CD4-positive, alpha-beta T cell treated with Interleukin-2 at 100 ng/mL for 4 hours (primary cell): Measurements from ENCODE around the gene GALNT9.
"Not testable (repeated sequence)": the region's sequence is repeated elsewhere in the genome, so short reads cannot be mapped to it uniquely, and the experiment has no call there.

ENCODE experiments used
- DNase-seq: peaks from one replicate; pipeline ENCODE4 v3.0.0-alpha.2; 2020; ENCODE audit warnings: low spot score

The GALNT9 gene

DNA sequence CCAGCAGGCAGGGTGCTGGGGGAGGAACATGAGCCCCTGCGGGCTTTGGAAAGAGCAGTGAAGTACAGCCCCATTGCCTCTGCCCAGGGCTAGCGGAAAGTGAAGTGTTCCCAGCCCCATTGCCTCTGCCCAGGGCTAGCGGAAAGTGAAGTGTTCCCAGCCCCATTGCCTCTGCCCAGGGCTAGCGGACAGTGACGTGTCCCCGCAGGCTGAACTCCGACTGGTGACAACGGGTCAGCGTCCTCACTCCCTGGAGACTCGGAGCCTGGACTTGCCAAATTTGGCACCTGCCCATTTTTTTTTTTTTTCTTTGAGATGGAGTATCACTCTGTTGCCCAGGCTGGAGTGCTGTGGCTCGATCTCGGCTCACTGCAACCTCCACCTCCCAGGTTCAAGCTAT, 134.1 kb downstream of the GALNT9 start:
- DNase-seq: not testable (repeated sequence)

DNA sequence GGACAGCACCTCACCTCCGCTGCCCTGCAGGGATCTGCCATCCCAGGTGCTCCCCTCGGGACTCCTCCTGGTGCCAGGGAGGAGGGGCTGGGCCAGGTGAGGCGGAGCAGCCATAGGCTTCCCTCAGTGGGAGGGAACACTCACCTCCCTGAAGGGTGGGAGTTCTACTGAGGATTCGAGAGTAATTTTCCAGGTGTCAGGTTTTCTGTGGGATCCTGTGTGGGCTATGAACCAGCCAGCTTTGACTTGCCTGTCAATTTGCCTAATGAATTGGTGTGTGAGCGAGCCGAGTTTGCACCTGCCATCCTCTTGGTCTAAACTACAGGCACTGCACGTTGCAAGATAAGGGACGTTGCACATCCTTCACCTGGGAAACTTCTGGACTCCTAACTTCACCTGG, 134.8 kb downstream of the GALNT9 start:
- DNase-seq: no peak

DNA sequence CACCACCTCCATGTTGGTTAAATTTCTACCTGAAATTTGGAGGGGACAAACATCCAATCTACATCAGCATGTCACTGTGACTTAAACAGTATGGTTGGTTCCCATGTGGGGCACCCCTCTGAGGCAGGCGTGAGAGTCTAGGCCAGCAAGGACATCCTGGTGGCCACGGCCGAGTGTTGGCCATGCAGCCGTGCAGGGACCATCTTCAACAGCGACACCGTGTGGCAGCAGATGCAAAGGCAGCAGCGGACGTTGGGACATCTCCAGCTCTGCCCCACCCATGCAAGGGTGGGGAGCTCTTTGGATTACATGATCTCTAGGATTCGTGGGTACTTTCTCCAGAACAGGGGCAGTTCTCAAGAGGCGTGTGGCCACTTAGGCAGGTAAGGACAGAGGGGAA, 135.3 kb downstream of the GALNT9 start:
- DNase-seq: no peak

DNA sequence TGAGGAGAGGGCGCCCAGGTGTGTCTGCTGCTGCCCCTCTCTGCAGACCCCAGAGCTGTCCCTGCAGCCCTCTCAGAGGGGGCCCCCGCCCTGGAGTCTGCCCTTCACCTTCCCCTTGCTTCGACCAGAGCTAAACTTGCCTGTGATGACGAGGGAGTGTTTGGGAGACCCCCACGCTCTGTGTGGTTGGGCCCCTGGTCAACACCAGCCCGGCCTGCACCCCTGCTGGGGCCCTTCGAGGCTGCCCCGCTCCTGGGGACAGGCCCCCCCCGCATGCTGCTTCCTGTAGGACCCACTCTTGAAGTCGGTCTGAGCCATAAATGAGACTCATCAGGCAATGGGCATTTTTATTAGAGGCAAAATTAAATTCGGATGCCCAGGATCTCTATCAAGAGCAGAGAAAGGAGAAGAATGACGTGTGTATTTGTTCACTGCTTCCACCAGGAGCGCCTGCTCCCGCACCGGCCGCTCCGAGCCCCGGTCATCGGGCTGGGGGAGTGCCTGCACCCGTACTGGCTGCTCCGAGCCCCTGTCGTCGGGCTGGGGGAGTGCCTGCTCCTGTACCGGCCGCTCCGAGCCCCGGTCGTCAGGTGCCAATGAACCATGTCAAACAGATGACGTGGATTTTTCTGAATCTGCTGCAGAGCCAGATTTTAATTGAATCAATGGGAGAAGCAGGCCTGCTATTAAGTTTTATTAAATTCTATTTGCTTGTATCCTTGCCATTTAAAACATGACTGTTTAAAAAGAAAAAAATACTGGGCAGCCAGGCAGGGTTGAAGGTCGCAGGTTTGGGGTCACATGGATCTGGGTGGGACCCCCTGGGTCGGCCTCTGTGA, 137.5 kb downstream of the GALNT9 start:
- DNase-seq: no peak

DNA sequence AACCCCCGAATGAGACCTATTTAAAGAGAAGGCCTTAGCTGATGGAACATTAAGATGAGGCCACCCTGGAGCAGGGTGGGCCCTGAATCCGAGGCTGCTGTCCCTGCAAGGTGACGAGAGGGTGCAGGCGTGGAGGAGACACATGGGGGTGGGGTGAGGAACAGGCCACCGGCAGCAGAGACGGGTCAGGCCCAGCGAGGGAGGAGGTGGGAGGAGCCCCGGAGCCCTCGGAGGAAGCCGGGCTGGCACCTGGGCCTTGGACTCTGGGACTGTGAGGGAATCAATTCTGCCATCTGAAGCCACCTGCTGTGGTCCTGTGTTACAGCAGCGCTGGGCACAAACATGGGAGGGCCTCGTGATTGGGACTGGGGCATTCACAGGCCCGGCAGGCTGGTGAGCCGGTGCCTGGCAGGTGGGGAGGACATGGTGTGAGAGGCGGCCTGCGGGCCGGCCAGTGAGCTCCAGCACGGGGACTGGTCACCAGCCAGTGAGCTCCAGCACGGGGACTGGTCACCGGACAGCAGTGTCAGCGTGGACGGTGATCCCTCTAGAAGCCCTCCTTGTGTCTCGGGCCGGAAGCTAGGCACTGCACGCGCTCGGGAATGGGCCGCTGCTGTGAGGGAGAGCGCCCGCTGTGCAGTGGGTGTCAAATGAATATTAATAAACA, 138.4 kb downstream of the GALNT9 start:
- DNase-seq: no peak

DNA sequence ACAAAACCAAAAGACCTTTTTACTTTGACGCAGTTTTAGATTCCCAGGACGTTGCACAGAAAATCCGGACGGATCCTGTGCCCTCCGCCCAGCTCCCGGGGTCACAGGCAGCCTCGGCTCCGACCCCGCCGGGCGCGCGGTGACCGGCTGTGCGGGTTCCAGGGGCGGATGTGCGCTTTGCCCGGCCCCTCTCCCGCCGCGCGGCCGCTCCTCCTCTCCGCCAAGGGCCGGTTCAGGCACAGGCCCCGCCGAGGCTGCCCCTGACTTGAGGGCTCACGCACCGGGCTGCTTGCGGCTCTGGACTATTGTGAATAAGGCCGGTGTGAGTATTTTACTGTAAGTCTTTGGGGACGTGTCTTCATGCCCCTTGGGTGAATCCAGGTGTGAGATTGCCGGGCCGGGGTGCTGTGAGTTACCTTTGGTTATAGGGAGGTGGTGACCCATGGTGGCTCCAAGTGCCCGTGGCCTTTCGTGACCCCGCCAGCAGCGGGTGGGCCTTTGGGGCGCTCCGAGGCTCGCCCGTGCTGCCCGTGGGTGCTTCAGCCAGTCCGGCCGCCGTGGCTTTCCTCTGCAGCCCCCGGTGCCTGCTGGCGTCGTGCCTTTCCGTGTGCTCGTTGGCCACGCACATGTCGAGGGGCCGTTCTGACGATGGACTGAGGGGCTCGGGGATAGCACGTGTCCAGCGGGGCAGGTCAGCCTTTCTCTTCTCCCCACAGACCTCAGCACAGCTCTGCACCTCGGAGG, 139.2 kb downstream of the GALNT9 start:
- no peak for DNase-seq

DNA sequence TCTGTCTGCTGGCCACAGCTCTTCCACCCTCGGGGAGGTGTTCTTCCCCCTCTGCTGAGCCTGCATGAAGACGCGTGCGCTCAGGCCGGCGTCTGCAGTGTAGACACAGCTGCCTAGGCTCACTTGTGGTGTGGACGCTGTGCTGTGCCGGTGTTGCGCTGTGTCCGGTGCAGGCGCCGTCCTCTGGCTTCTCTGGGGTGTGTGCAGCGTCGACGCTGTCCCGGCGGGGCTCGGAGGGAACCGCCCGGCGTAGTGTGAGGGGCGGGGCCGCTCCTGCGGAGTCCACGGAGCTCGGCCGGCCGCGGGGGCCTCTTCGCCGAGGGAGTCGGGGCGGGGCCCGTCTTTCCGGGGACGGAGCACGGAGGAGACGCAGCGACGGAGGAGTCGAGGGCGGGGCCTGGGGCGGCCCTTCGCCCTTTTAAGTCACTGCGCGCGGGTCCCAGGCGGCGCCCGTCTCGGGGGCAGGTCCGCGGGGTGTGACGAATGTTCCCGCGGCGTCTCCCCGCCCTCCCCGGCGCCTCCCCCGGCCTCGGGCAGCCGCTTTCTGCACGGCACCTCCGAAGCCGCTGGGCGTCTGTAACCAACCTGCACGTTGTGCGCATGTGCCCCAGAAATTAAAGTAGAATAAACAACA, 139.9 kb downstream of the GALNT9 start:
- peak; percentile 96 for DNase-seq

DNA sequence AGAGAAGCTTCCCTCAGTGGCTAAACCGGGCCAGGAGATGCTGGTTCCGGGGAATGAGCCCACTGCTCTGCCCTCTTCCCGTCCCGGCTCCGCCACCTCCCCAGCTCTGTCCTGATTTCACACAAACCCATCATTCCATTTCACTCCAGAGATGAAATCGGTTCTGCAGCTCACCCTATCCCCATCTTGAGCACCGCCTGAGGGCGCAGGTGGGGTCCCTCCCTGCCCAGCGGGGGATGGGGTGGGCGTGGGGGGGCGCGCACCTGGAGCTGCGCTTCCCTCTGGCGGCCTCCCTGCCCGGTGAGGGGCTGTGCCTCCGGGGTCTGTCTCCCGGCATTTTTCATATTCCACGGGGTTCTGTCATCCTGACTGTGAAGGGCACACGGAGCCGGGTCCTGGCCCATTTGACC, 140.5 kb downstream of the GALNT9 start:
- DNase-seq: no peak

DNA sequence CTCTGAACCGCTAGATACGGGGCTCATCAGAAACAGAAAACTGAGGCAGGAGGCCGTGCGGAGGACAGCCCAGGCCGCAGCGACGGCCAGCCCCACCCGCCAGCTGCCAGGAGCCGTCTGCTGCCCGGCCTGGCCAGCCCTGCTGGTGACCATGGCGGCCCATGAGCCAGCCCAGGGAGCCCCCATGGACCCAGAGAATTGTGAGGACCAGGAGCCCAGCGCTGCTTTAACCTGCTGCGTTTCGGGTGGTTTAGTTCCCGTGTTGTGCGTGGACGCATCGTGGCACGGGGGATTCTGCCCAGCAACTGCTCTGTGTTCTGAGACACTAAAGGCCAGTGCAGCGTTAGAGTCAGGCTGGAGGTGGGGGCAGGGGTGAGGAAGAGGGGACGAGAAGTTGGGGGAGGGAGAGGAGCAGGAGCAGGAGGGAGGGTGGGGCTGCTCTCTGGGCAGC, 140.9 kb downstream of the GALNT9 start:
- no peak for DNase-seq

DNA sequence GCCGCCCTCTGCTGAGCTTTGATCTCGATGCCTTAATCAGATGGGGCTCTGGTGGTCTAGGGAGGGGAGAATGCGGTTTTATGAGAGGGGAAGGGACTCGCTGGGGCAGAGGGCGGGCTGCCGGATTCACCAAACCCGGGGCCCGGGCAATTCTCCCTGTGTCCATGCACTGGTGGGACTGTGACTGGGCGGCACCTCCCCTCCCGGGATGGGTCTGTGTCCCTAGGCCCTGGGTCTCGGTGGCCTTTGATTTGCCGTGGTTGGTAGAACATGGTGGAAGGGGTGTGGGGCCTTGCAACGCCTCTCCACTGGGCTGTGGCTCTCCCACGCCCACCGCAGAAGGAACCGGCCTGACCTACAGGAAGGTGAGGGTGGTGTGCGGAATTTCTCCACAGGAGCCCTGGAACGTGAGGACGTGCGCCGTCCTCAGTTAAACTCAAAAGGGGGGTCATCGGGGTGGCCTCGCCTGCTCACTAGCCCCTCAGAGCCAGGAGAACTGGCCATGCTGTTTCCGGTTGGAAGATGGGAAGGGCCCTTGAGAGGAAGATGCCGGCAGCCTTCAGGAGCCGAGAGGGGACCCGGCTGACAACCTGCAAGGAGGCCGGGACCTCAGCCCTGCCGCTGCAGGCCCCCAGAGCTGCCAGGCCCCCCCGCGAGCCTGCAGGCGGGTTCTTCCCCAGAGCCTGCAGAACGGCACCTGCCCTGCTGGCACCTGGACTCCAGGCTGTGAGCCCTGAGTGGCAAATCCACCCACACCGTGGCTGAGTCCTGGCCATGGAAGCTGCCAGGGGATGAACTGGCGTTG, 141.5 kb downstream of the GALNT9 start:
- DNase-seq: no peak

DNA sequence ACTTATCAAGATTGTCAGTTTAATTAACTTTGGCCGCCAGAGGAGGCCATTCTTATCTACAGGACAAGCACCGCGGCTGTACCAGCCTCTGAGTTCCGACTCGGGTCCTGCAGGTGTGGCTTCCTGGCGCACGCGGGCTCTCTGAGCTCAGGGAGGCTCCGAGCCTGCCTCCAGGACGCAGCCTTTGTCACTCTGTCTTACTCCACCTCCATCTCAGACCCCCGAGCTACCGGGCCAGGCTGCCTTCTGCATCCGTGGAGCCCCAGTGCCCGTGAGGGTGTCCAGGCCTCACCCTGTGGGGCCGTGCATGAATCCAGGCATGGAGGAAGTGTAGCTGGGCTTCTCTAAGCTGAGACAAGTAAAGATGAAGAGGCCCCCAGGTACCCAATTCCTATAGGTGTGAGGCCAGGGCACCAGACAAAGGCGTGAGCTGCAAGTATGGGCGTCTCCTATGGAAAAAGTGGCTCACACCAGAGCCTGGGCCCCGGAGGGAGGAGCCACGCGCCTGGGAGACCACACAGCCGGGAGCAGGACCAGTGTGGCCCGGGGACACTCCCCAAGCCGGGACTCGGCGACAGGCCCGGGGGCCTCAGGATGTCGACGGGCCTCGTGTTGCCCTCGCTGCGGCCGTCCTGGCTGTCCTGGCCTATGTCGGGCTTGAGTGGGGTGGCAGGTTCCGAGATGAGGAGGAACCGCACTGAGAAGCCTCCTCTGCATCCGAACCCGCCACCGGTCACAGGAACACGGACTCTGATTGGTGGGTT, 142.3 kb downstream of the GALNT9 start:
- no peak for DNase-seq

DNA sequence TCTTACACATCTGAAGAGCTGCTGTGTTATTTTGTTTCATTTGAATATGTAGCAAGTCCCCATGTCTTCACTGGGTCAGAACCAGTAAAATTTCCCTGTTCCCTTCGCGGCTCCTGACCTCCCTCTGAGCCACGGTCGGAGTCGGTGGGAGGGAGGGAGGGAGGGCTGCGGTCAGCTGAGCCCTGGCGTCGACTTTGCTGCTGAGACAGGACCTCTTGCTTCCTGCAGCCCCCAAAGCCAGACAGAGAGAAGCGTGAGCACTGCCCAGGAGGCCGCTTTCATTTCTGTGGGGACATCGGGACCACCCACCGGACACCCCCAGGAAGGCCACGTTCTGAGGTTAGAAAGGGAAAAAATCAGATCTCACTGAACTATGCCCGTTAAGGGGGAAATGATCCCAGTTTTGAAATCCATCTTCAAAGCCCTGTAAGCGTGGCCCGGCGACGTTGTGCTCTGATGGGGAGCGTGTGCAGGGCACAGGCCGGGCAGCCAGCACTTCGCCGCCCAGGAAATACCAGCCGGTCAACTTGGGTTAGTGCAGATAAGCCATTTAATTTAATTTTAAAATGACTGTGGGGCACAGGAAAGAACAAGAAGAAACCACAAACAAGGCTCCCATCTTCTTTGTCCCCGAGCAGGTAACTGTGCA, 143.1 kb downstream of the GALNT9 start:
- peak; percentile 6 for DNase-seq

DNA sequence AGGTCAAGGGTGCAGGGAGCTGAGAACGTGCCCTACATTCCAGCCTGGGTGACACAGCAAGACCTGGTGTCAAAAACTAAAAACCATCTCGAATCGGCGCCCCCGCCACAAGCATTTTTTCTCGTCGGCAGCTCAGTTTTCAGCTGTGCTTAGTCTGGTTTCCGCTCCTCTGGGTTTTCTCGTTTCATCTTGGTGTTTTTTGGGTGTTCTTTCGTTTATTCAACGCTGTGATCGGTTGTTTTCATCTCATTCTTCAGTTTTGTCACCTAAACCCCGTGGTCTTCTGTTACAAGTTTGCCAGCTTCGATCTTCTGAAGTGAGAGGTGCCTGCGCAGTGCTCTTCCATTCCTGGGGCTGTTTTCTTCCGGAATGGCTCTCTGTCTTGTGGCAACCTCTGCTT, 143.7 kb downstream of the GALNT9 start:
- DNase-seq: peak; percentile 43

DNA sequence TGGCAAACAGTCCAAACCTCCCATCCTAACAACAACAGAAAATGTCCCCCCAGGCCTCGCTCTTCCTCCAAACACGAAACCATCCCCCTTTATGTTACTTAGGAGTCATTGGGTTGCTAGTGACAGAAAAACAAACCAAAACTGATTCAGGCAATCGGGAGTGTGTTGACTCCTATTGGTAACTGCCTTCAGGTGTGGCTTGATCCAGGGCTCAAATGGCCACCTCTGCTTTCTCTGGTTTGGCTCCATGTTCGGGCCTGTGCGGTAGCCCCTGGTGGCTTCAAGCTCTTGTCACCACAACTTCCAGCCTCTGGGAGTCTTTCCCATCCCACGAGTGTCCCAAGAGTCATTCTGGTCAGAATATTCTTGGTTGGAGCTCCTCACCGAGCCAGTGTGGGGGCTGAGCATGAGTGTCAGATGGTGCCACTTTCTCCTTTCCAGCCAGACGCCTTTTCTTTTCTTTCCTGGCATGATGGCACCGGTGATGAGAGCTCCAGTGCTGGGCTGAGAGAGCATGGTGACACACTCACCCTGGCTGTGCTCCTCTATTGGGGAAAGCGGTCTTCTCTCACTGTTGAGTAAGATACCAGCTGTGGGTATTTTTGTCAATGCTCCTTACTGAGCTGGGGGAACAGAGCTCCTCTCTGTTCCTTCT, 146.6 kb downstream of the GALNT9 start:
- no peak for DNase-seq

DNA sequence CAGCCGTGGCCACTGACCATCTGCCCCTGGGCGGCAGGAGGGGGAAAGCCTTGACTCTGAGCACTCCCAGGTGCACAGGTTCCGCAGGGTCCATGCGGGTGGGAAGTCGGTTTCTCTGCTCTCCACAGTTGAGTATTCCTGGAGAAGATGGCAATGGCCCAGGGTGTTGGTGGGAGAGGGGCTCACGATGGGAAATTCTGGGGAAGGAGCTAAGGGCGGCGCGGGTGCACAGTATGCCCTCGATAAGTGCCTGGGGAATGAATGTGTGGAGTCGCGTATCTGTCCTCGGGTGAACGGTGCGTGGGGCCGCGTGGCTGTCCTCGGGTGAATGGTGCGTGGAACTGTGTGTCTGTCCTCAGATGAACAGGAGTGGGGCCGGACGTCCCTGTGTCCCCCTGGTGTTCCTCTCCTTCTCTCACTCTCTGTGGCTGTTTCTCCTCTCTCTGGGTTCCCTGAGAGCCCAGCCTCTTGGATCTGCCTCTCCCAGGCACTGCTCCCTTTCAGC, 147.1 kb downstream of the GALNT9 start:
- DNase-seq: no peak

DNA sequence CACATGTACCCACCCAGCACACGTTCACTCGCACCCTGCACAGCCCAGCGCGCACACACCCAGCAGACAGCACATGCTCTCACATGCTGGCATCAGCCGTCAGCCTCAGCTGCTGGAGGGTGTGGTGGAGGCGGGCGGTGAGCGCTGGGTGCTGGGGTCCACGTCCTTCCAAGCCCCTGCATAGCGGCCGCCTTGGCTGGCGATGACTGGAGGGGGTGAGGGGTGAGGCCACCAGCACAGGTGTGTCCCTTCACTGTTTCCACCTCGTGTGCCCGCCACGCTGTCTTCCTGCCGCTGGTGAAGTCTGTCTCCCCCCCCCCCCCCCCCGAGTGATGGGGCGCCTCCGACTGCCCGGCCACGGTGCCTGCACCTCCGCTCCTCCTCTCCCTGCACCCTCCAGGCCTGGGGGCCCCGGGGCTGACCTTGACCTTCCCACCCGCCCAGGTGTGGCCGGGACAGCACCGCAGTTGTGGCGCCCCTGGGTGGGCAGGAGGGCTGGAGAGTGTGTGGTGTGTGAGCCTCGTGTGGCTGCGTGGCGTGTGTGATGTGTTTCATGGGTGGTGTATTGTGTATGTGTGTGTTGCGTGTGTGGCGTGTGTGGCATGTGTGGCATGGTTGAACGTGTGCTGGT, 147.7 kb downstream of the GALNT9 start:
- DNase-seq: no peak

DNA sequence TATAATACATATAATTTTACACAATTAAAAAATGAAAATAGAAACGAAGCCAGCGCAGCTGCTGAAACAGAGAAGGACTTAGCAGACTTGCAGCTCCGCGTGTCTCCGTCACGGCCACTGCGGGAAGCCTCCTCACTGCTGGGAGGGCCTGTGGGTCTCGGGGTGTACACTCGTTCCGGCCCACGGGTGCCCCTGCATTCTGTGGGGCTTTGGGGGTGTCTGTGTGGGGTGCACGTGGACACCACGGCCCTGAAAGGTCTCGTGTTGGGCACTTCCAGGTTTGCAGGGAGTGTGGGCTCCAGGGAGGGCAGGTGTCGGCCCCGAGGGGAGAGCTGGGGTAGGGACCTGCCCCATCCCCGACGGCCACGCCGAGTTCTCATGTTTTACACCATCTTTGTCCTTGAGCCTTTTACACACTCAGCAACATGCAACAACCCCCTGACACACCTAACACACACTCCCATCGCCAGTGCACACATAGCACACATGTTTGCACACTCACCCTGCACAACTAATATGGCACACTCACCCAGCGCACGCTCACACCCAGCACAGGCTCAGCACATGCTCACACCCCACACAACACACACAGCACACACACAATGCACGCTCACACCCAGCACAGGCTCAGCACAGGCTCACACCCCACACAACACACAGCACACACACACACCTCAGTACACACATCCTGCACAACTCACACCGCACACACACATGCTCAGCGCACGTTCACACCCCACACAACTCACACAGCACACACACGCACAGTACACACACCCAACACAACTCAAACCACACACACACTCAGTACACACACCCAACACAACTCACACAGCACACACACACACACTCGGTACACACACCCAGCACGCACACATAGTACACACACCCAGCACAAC, 148.5 kb downstream of the GALNT9 start:
- no peak for DNase-seq
